Measurements from ENCODE around the gene F3. TPM values are rescaled to one million over a fixed set of nuclear protein-coding genes. Genes with fewer than 3 reads are reported as not detected.

F3 gene
- total RNA-seq, 1 donor from 2014 or later = 0.40 TPM

DNA sequence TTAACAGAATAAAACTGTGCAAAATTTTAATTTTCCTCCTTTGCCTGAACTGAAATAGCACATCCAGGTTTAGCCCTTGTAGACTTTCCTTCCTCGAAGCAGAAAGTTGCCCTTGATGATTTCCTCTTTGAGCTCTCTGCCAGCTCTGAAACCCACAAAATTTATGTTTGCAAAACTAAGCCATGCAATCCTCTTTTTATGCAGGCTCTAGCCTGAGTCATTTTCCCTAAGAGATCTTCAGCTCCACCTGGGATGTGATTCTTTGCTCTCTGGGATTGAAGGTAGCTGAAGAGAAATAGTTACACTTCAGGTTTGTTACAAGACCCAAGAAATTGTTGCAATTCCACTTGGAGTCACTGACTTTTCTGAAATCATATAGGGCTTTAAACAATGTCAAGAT is 1.4 kb upstream of the F3 start:
- Mint-ChIP-seq H3K4me1 (peaks cover 22% of the 10 kb centered on the region), H3K4me3 (peak overlapping the region; percentile 15), H3K36me3 (ENCODE audit: low read depth) (no peaks in the 10 kb centered on the region), H3K9me3 (no peaks in the 10 kb centered on the region), H3K27ac (no peak overlapping the region), H3K27me3 (peaks cover 50% of the 10 kb centered on the region)
- ATAC-seq (ENCODE audit: low read depth) (no peak), DNase-seq (no peak)
- intact Hi-C loops (cut with micrococcal nuclease) = no loop called here
- TF ChIP-seq, protein P1, sequence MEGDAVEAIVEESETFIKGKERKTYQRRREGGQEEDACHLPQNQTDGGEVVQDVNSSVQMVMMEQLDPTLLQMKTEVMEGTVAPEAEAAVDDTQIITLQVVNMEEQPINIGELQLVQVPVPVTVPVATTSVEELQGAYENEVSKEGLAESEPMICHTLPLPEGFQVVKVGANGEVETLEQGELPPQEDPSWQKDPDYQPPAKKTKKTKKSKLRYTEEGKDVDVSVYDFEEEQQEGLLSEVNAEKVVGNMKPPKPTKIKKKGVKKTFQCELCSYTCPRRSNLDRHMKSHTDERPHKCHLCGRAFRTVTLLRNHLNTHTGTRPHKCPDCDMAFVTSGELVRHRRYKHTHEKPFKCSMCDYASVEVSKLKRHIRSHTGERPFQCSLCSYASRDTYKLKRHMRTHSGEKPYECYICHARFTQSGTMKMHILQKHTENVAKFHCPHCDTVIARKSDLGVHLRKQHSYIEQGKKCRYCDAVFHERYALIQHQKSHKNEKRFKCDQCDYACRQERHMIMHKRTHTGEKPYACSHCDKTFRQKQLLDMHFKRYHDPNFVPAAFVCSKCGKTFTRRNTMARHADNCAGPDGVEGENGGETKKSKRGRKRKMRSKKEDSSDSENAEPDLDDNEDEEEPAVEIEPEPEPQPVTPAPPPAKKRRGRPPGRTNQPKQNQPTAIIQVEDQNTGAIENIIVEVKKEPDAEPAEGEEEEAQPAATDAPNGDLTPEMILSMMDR (IDR thresholded peaks at IDR 0.05) = no peak
- ChIA-PET CTCF (no interaction called here), POLR2A (no interaction called here)

DNA sequence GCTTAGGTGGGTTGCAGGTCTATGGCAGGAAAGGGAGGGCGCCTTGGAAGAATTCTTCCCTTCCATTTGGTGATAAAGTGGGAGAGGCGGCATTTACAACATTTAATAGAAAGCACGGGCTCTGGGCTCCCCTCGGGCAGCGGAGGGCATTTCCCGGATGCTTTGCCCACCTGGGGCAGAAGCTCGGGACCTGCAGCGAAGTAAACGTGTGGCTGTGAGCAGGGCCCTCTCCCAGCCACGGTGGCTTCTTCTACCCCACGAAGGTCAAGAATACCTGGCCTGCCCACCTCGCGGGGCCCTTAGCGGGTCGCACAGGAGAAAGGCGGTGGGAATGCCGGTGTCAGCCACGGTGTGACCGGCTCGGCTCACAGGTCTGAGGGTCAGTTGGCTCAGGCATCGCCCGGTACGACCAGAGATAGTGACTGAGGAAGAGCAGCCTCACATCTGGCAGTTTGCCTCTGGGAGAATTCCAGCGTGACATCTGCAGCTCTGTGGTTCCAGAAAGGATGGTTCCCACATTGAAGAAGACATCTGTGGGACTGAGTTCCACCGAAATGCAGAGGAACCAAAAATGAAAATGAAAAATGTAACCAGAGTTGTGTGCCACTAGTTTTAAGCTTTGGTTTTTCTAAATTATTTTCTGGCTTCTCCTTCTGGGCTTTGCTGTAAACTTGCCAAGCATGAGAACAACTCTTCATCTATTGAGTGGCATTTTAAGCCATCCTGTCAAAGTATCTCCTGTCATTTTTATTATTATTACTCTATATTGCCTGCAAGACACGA is 720 bp upstream of the F3 start:
- H3K27ac Mint-ChIP-seq = no peak overlapping the region
- peaks cover 51% of the 10 kb centered on the region for H3K27me3 Mint-ChIP-seq
- intact Hi-C loops (cut with micrococcal nuclease) = no loop called here
- ChIA-PET CTCF (no interaction called here), POLR2A (no interaction called here)
- TF ChIP-seq, protein P1 (IDR thresholded peaks at IDR 0.05) = no peak
- peaks cover 22% of the 10 kb centered on the region for H3K4me1 Mint-ChIP-seq
- no peaks in the 10 kb centered on the region for H3K36me3 Mint-ChIP-seq (ENCODE audit: low read depth)
- H3K9me3 Mint-ChIP-seq = no peaks in the 10 kb centered on the region
- ATAC-seq (ENCODE audit: low read depth) = peak; percentile 32
- H3K4me3 Mint-ChIP-seq = peak overlapping the region; percentile 79
- DNase-seq = no peak

DNA sequence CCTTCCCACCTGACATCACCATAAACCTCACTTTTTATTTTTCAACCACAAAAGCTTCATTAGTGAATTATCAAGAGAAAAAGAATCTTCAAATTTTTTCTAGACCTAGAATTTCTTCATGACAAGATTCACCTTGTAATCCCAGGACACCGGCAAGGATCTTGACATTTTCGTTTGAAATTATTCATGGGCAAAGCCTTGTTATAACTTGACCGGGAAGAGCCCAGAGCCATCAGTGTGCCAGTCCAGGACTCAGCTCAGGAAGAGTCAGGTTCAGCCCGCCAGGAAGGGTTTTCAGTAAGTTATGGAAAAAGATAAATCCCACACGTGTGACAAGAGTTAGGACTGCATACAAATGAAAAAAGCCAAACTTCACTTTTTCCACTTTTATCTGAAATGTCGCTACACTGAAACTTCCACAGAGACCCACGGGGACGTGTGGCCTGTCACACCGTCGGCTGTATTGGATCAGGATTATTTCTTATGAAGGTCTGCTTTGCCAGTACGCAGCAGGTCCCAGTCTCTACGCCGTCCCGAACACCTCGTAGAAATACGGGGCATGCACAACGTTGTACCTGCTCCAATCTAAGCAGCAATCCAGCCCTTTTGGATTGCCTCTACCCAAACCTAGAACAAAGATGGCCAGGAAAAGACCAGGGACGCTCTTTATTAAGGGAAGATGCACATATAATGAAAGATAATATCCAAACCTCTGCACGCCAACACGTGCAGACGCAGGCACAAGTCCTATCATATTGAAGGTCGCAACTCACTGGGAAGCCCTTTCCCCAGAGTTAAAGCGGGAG is 916 bp downstream of the F3 start:
- peaks cover 53% of the 10 kb centered on the region for H3K27me3 Mint-ChIP-seq
- H3K4me3 Mint-ChIP-seq = peak overlapping the region; percentile 67
- H3K36me3 Mint-ChIP-seq (ENCODE audit: low read depth) = no peaks in the 10 kb centered on the region
- POLR2A ChIA-PET = no interaction called here
- CTCF ChIA-PET = no interaction called here
- no peaks in the 10 kb centered on the region for H3K9me3 Mint-ChIP-seq
- no peak overlapping the region for H3K27ac Mint-ChIP-seq
- no peak for DNase-seq
- no peak for ATAC-seq (ENCODE audit: low read depth)
- TF ChIP-seq, protein P1 (IDR thresholded peaks at IDR 0.05) = no peak
- intact Hi-C loops (cut with micrococcal nuclease) = no loop called here
- peaks cover 22% of the 10 kb centered on the region for H3K4me1 Mint-ChIP-seq

DNA sequence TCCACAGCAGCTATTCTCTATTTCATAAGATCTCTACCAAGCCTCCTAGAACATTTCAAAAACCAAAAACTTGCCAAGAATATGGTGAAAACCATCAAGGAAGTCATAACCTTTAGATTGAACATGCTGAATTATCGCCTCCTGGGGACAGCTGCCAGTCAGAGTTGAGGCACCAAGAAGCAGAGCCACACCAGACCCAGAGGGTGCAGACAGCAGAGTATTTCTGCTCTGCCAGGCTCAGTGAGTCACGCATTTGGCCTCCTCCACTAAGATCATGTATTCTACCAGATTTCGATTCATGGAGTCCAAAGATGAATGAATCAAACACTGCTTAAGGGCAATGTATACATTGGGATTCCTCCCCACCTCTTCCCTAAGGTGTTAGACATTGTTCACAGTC is 2.1 kb downstream of the F3 start:
- TF ChIP-seq, protein P1 (IDR thresholded peaks at IDR 0.05) = no peak
- ATAC-seq (ENCODE audit: low read depth) (no peak), DNase-seq (no peak)
- Mint-ChIP-seq H3K27ac (no peak overlapping the region), H3K4me3 (no peak overlapping the region), H3K27me3 (peaks cover 49% of the 10 kb centered on the region), H3K4me1 (peaks cover 22% of the 10 kb centered on the region), H3K36me3 (ENCODE audit: low read depth) (no peaks in the 10 kb centered on the region), H3K9me3 (no peaks in the 10 kb centered on the region)
- ChIA-PET POLR2A (no interaction called here), CTCF (no interaction called here)
- intact Hi-C loops (cut with micrococcal nuclease) = no loop called here

- Mint-ChIP-seq H3K36me3 (ENCODE audit: low read depth) (no peaks in the 10 kb centered on the region), H3K9me3 (no peaks in the 10 kb centered on the region), H3K27ac (no peak overlapping the region), H3K27me3 (peaks cover 46% of the 10 kb centered on the region), H3K4me3 (no peak overlapping the region), H3K4me1 (peaks cover 22% of the 10 kb centered on the region)
- intact Hi-C loops (cut with micrococcal nuclease) = no loop called here
- TF ChIP-seq, protein P1 (IDR thresholded peaks at IDR 0.05) = no peak
- no peak for ATAC-seq (ENCODE audit: low read depth)
- POLR2A ChIA-PET = no interaction called here
- CTCF ChIA-PET = no interaction called here
- no peak for DNase-seq
Measured at GRCh38 chr1:94538243-94538827, 3.2 kb downstream of the F3 start.

All from activated B cell treated with CpG ODN at 0.5 μM for 24 hours (primary cell).